ENCODE data around the gene TTBK1. TPM values are rescaled to one million over a fixed set of nuclear protein-coding genes. Genes with fewer than 3 reads are reported as not detected.
A peak's percentile ranks its signal among the peaks of the same experiment; 100 is the strongest.

TTBK1 gene
- total and polyA plus RNA-seq, 9 donors, result 0.03 to 0.11 (median 0.06) TPM; not detected in 6

DNA sequence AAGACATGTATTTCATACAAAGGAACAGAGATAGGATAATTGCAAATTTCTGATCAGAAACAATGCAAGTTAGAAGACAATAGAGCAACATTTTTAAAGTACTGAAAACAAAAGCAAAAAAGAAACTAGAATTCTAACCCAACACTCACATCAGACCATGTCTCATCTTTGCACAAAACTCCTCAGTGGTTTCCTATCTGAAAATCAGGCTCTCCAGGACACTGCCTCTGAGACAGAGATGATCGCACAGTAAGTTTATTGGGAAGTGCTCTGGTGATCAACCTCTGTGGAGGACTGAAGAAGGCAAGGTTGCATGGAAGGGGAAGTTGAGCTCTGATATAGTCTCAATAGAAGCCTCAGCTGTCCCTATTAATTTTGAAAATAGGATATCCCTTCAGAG, 2.3 kb upstream of the TTBK1 start:
- no peak for DNase-seq
- no peaks in the 10 kb centered on the region for H3K27me3 ChIP-seq
- 80 to 91% (median 88%) methylated on average over 1 of the region's 1 CpG for WGBS, 3 donors

GRCh38 chr6:43241446-43241845, 1.8 kb upstream of the TTBK1 start:
- Histone ChIP-seq H3K4me1 (ENCODE audit: insufficient read depth) (no peaks in the 10 kb centered on the region), H3K4me3 (no peak overlapping the region), H3K27me3 (no peaks in the 10 kb centered on the region), H3K36me3 (no peaks in the 10 kb centered on the region), H3K27ac (no peak overlapping the region), H3K9me3 (no peaks in the 10 kb centered on the region)
- no peak for TF ChIP-seq POLR2A (IDR thresholded peaks at IDR 0.05)
- WGBS, 3 donors, result 86 to 98% (median 88%) methylated on average over 2 of the region's 2 CpGs
- no peak for DNase-seq
- intact Hi-C loops (cut with DNase I), result no loop called here

More for the DNA sequence above, 2.3 kb upstream of the TTBK1 start:
- H3K4me3 ChIP-seq, result no peak overlapping the region
- no peaks in the 10 kb centered on the region for H3K4me1 ChIP-seq (ENCODE audit: insufficient read depth)
- no peaks in the 10 kb centered on the region for H3K9me3 ChIP-seq
- intact Hi-C loops (cut with DNase I), result no loop called here
- no peak overlapping the region for H3K27ac ChIP-seq
- H3K36me3 ChIP-seq, result no peaks in the 10 kb centered on the region
- no peak for TF ChIP-seq CTCF (IDR thresholded peaks at IDR 0.05)
- TF ChIP-seq POLR2A (IDR thresholded peaks at IDR 0.05), result no peak
- TF ChIP-seq EP300 (IDR thresholded peaks at IDR 0.05), result no peak

- Histone ChIP-seq H3K27me3 (no peaks in the 10 kb centered on the region), H3K4me3 (no peak overlapping the region), H3K27ac (no peak overlapping the region), H3K9me3 (no peaks in the 10 kb centered on the region), H3K36me3 (no peaks in the 10 kb centered on the region), H3K4me1 (ENCODE audit: insufficient read depth) (peaks cover 3% of the 10 kb centered on the region)
- no peak for DNase-seq
- TF ChIP-seq POLR2A (IDR thresholded peaks at IDR 0.05) (no peak), EP300 (IDR thresholded peaks at IDR 0.05) (no peak), CTCF (IDR thresholded peaks at IDR 0.05) (no peak)
- intact Hi-C loops (cut with DNase I), result no loop called here
- 14 to 29% (median 26%) methylated on average over 19 to 37 of the region's 37 CpGs for WGBS, 3 donors
These were observed 512 bp downstream of the TTBK1 start for GRCh38 chr6:43243664-43244321.

DNA sequence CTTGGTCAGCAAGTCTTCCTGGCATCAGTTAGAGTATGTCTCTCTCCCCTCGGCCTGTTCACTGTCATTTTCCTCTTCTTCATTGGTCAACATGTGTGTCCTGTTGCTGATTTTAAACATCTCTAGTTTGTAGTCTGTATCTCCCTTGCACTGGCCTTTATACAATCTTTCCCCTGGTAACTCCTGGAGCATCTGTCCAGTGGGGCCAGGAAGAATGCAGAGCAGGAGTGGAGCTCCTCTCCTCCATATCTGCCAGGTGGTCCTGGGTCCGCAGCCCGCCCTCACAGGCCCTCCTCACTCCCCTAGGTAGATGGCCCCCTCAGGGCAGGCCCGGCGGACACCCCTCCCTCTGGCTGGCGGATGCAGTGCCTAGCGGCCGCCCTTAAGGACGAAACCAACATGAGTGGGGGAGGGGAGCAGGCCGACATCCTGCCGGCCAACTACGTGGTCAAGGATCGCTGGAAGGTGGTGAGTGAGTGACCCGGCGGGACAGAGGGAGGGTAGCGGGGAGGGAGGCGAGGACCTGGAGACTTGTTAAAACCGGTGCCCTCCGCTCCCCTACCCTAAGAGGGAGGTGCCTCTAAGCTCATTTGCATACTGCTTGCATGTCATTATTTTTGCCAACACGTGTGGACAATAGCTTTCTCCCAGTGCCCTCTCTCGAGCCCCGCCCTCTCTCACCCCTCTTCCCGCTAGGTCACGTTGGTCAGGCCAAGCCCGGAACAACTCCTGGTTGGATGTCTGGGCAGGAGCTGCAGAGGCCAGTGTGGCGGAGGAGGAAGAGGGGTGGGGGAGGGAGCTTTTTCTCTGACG, 3.2 kb downstream of the TTBK1 start:
- Histone ChIP-seq H3K27ac (no peak overlapping the region), H3K36me3 (no peaks in the 10 kb centered on the region), H3K9me3 (no peaks in the 10 kb centered on the region), H3K4me3 (peak overlapping the region; percentile 35), H3K27me3 (no peaks in the 10 kb centered on the region), H3K4me1 (ENCODE audit: insufficient read depth) (peaks cover 3% of the 10 kb centered on the region)
- TF ChIP-seq CTCF (IDR thresholded peaks at IDR 0.05) (no peak), EP300 (IDR thresholded peaks at IDR 0.05) (no peak), POLR2A (IDR thresholded peaks at IDR 0.05) (no peak)
- peak in 1 of 5 donors; percentile 43 for DNase-seq
- 13 to 15% (median 14%) methylated on average over 25 to 27 of the region's 27 CpGs for WGBS, 3 donors
- intact Hi-C loops (cut with DNase I), result no loop called here
